ENCODE measurements around the gene LHFPL3.

LHFPL3 gene

GRCh38 chr7:104629408-104629807, 301.0 kb downstream of the LHFPL3 start:
- no peak overlapping the region for H3K4me3 ChIP-seq (ENCODE audit: low read length)
- no peak for TF ChIP-seq ZNF274 (IDR thresholded peaks at IDR 0.05; ENCODE audit: low read depth, low read length)

GRCh38 chr7:104640506-104640905, 312.1 kb downstream of the LHFPL3 start:
- no peak overlapping the region for H3K4me3 ChIP-seq (ENCODE audit: low read length)
- TF ChIP-seq ZNF274 (IDR thresholded peaks at IDR 0.05; ENCODE audit: low read depth, low read length), result no peak

- H3K4me3 ChIP-seq (ENCODE audit: low read length), result no peak overlapping the region
- no peak for TF ChIP-seq ZNF274 (IDR thresholded peaks at IDR 0.05; ENCODE audit: low read depth, low read length)
Observed at GRCh38 chr7:104642560-104642959, 314.2 kb downstream of the LHFPL3 start.

- H3K4me3 ChIP-seq (ENCODE audit: low read length), result no peak overlapping the region
- no peak for TF ChIP-seq ZNF274 (IDR thresholded peaks at IDR 0.05; ENCODE audit: low read depth, low read length)
Observed at GRCh38 chr7:104643587-104644217, 315.3 kb downstream of the LHFPL3 start.

- H3K4me3 ChIP-seq (ENCODE audit: low read length), result no peak overlapping the region
- no peak for TF ChIP-seq ZNF274 (IDR thresholded peaks at IDR 0.05; ENCODE audit: low read depth, low read length)
Observed at GRCh38 chr7:104650991-104651640, 322.7 kb downstream of the LHFPL3 start.

GRCh38 chr7:104652434-104652833, 324.0 kb downstream of the LHFPL3 start:
- TF ChIP-seq ZNF274 (IDR thresholded peaks at IDR 0.05; ENCODE audit: low read depth, low read length), result no peak
- no peak overlapping the region for H3K4me3 ChIP-seq (ENCODE audit: low read length)

GRCh38 chr7:104652865-104653264, 324.5 kb downstream of the LHFPL3 start:
- TF ChIP-seq ZNF274 (IDR thresholded peaks at IDR 0.05; ENCODE audit: low read depth, low read length), result no peak
- no peak overlapping the region for H3K4me3 ChIP-seq (ENCODE audit: low read length)

- no peak for TF ChIP-seq ZNF274 (IDR thresholded peaks at IDR 0.05; ENCODE audit: low read depth, low read length)
- no peak overlapping the region for H3K4me3 ChIP-seq (ENCODE audit: low read length)
Observed at GRCh38 chr7:104653825-104654401, 325.5 kb downstream of the LHFPL3 start.

- TF ChIP-seq ZNF274 (IDR thresholded peaks at IDR 0.05; ENCODE audit: low read depth, low read length), result no peak
- H3K4me3 ChIP-seq (ENCODE audit: low read length), result no peak overlapping the region
Observed at GRCh38 chr7:104655592-104655991, 327.2 kb downstream of the LHFPL3 start.

- H3K4me3 ChIP-seq (ENCODE audit: low read length), result no peak overlapping the region
- no peak for TF ChIP-seq ZNF274 (IDR thresholded peaks at IDR 0.05; ENCODE audit: low read depth, low read length)
Observed at GRCh38 chr7:104656467-104656866, 328.1 kb downstream of the LHFPL3 start.

- no peak overlapping the region for H3K4me3 ChIP-seq (ENCODE audit: low read length)
- TF ChIP-seq ZNF274 (IDR thresholded peaks at IDR 0.05; ENCODE audit: low read depth, low read length), result no peak
Observed at GRCh38 chr7:104657134-104657533, 328.7 kb downstream of the LHFPL3 start.

- H3K4me3 ChIP-seq (ENCODE audit: low read length), result no peak overlapping the region
- no peak for TF ChIP-seq ZNF274 (IDR thresholded peaks at IDR 0.05; ENCODE audit: low read depth, low read length)
Observed at GRCh38 chr7:104661575-104661974, 333.2 kb downstream of the LHFPL3 start.

GRCh38 chr7:104664648-104665047, 336.2 kb downstream of the LHFPL3 start:
- no peak overlapping the region for H3K4me3 ChIP-seq (ENCODE audit: low read length)
- TF ChIP-seq ZNF274 (IDR thresholded peaks at IDR 0.05; ENCODE audit: low read depth, low read length), result no peak

GRCh38 chr7:104677587-104677986, 349.2 kb downstream of the LHFPL3 start:
- TF ChIP-seq ZNF274 (IDR thresholded peaks at IDR 0.05; ENCODE audit: low read depth, low read length), result no peak

GRCh38 chr7:104679085-104679484, 350.7 kb downstream of the LHFPL3 start:
- no peak overlapping the region for H3K4me3 ChIP-seq (ENCODE audit: low read length)
- TF ChIP-seq ZNF274 (IDR thresholded peaks at IDR 0.05; ENCODE audit: low read depth, low read length), result no peak

More at GRCh38 chr7:104677587-104677986, 349.2 kb downstream of the LHFPL3 start:
- H3K4me3 ChIP-seq (ENCODE audit: low read length), result no peak overlapping the region
